Measurements from ENCODE around the gene NECTIN2.

- no peak for TF ChIP-seq POLR2A (IDR thresholded peaks at IDR 0.05; ENCODE audit: low read length)
- TF ChIP-seq GATA1 (IDR thresholded peaks at IDR 0.05; ENCODE audit: low read depth, low read length) = no peak
Observed at GRCh38 chr19:44818466-44819031, 27.5 kb upstream of the NECTIN2 start.

Data from erythroblast (primary cell).